NCI-H128 (cell line): ENCODE measurements around the gene SIAH1.
"Not testable (repeated sequence)": the region's sequence is repeated elsewhere in the genome, so short reads cannot be mapped to it uniquely, and the experiment has no call there.

Experiments
- DNase-seq: peaks from one replicate; lab custom pipeline; 2025; ENCODE audit not compliant: unreplicated experiment; lab: John Stamatoyannopoulos, UW

The SIAH1 gene

DNA sequence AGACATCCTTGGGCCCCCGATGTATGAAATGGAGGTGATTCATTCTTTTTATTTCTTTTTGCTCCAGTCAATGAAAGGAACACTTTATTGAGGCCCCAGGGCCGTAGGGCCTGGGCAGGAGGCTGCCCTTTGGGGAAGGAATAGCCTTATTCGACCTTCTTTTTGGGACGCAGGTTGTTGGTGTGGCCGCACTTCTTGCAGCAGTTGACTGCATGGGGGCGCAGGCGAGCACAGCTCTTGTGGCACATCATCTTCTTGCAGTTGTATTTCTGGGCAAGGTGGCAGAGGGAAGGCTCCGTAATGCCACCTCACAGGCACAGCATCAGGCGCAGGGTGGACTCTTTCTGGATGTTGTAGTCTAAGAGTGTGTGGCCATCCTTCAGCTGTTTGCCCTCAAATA, 50.9 kb downstream of the SIAH1 start:
- no peak for DNase-seq

DNA sequence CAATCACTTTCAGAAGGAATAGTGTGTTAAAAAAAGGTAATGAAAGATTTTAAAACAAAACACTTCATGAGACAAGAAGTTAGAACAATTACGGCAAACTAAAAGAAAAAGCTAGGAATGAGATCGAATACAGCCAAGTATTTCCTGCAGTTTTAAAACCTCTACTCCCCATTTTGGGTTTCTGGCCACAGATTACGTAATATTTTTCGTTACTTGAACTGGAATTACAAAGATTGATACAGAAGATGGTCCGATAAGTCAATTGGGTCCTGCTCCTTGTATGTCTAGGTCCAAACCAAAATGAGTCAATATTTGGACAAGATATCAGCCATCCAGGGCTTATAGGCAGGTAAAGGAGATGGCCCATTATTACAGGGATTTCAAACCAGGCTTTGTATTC, 52.2 kb downstream of the SIAH1 start:
- DNase-seq = no peak

DNA sequence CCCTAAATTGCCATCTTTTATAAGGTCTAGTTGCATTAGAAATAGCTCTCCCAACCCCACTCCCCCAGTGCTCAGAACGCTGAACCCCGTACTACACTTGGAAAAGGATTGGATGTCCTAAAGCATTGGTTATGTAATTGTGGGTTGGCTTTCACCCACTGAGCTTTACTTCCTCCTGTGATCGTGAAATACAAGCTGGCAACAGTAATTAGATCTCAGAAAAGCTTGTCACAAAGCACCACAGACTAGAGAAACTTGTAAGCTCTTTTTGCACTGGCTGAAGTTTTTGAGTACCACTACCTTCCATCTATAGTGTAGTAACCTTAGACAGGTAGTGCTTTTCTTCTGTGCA, 54.4 kb downstream of the SIAH1 start:
- no peak for DNase-seq

DNA sequence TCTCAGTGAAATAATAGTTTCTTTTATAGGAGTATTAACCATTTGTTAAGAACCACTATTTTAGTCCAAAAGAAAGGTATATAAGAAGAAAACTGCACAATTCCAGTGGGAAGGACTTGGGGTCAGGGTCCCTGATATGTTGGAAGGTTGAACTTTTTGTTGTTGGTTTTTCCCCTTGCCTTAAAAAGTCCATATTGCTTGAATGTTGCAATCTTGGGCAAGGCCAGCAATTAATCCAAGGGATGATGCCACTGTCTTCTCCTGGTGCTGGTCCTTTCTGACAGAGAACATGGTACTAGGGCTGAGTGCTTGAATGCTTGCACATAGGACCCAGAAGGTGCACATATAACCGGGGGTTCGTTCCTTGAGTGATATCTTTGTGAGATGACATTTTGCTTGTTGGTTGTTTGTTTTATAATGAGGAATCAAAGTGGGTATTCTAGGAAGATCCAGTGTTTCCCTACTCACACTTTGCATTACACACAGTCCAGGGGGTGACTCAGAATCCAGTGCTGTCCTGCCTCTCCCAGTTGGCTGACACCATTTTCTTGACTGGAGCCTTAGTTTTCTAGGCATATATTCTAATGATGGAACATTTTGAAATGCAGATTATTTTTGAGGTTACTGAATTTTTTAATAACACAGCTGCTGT, 54.9 kb downstream of the SIAH1 start:
- DNase-seq = no peak

DNA sequence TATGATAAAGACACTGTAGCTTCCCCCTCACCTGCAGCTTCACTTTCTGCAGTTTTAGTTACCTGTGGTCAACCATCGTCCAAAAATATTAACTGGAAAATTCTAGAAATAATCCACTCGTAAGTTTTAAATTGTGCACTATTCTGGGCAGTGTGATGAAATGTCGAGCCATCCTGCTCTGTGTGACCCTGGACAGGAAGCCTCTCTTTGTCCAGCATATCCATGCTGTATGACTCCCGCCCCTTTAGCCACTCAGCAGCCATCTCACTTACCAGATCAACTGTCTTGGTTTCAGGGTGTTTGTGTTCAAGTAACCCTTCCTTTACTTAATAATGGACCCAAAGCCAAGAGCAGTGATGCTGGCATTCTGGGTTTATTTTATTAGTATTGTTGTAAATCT, 56.1 kb downstream of the SIAH1 start:
- no peak for DNase-seq

DNA sequence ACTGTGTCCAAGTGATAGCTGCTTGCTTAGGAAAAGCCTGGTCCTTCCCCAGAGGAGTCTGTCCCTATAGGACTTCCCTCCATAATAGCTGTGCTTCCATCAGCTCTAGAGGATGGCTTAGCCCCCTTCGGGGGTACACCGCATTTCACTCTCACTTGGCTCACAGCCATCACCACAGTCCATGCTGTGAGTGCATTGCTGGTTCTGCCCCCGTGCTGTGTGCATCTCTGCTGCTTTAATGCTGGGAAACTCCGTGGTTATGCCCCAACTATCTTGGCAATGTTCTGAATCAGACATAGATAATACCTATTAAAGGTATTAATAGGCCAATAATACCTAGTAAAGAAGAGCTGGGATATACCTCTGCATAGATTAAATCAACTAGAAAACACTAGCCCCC, 58.3 kb downstream of the SIAH1 start:
- DNase-seq = no peak

DNA sequence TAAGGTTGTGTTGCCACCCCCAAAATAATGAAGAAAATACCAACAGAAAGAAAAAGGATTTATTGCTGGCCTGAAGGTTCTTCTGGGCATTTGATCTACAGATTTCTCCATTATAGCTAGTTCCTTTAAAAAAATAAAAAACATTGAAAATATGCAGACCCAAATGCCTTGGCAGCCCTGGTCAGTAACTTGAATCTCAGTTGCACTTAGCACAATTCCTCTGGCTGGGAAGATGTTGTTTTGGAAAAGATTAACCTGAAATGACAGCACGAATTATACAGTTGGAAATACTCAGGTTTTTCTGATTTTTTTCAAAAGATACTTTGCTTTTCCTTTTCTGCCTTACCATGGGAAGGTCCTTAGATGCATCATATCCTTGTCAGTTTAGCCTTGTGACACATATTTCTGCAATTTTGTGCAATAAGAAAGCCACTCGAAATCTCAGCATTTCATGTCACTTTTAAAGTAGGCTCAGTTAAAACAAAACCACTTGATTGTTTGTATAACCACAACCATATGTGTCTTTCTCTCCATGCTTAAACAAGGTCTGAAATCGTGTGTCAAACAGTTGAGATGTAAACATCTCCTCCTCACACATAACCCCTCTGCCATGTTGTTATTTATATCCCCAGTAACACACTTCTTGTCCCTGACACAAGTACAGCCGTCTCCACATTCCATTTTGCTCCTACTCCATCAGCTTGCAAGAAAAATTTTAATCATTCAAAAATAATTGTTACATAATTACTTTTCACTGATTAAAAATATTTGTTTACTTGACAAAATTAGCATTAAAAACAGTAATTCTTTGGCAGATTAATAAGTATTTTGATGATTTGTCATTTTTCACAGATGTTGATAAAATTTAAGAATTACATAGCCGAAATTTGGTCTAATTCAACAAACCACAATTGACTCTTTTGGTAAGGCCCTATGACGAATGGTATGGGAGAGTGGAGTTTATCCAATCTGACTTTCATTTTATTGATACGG, 61.1 kb downstream of the SIAH1 start:
- DNase-seq = no peak

DNA sequence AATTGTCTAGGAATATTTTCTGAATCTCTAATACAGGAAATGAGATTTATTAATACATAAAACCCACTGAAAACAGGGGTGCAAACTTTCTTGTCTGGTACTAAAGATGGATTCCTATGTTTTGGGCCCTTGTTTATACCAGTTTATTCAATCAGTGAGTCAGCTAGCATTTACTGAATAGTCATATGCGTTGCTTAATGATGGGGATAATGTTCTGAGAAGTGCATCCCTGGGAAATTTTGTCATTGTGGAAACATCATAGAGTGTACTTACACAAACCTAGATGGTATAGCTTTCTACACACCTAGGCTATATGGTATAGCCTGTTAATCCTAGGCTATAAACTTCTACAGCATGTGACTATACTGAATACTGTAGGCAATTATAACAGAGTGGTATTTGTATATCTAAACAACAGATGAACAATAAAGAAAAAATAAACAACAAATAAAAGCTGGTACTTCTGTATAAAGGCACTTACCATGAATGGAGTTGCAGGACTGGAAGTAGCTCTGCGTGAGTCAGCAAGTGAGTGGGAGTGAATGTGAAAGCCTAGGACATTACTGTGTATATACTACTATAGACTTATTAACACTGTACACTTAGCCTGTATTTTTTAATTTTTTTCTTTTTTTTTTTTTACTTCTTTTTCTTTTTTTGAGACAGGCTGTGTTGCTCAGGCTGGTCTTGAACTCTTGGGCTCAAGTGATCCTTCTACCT, 63.7 kb downstream of the SIAH1 start:
- DNase-seq = no peak

DNA sequence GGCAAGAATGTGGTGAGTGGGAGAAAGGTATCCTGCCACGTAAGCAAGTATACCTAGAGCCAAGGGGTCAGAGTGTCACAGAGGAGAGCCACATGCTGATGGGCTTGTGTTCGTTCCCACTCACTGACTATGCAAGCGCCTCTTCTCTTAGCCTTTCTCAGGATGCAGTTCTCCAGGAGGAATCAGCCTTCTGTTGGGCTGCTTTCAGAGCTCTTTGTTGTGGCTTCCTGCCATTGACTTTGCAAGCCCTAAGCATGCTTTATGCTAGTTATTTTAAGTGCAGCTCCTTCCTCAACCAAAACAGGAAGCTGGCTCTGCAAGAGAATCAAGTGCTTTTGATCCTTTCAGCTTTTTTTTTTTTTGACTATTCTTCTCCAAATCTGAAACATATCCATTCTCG, 66.6 kb downstream of the SIAH1 start:
- no peak for DNase-seq

DNA sequence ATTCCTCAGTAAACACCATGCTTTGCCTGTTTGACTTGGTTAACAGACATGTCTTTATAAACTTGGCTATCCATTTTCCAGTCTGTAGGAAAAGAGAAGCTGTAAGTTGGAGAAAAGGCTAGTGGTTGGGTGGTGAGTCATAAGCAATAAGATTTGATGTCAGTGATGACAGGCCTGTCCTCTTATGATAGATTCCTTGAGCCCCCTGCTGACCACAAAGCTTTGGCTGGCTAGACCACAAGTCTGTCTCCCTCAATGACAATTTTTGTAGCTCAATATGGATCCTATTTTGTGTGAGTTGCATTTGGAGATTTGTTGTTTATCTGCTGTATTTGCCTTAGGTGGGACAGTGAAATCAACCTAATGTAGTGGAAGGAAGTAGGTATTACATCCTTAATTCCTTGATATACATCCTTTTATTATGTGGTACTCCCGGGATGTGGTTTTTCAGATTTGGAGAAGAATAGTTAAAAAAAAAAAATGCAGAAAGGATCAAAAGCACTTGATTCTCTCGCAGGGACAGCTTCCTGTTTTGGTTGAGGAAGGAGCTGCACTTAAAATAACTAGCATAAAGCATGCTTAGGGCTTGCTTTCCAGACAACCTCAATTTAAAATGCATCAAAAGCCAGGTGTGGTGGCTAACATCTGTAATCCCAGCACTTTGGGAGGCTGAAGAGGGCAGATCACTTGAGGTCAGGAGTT, 67.4 kb downstream of the SIAH1 start:
- no peak for DNase-seq

DNA sequence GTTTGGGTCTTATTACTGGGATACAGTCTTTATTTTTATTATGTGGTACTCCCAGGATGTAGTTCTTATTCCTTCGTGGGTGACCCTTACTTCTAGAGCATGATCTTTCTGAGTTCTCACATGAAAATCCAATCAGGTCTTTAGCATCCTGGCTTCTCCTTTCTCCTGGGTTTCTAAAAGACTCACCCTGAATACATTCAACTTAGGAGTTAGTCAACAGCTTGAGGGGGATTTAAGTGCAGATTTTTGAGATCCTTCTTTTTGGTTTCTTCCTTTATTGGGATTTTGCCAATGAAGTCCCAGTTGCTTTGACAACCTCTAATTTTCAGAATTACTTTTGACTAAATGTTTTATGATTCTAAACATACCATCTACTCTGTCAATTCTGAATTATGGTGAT, 68.2 kb downstream of the SIAH1 start:
- no peak for DNase-seq

DNA sequence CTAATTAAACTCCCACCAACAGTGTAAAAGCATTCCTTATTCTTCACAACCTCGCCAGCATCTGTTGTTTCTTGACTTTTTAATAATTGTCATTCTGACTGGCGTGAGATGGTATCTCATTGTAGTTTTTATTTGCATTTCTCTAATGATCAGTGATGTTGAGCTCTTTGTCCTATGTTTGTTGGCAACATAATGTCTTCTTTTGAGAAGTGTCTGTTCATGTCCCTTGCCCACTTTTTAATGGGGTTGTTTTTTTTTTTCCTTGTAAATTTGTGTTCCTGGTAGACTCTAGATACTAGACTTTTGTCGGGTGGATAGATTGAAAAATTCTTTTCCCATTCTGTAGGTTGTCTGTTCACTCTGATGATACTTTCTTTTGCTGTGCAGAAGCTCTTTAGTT, 71.3 kb downstream of the SIAH1 start:
- not testable (repeated sequence) for DNase-seq

DNA sequence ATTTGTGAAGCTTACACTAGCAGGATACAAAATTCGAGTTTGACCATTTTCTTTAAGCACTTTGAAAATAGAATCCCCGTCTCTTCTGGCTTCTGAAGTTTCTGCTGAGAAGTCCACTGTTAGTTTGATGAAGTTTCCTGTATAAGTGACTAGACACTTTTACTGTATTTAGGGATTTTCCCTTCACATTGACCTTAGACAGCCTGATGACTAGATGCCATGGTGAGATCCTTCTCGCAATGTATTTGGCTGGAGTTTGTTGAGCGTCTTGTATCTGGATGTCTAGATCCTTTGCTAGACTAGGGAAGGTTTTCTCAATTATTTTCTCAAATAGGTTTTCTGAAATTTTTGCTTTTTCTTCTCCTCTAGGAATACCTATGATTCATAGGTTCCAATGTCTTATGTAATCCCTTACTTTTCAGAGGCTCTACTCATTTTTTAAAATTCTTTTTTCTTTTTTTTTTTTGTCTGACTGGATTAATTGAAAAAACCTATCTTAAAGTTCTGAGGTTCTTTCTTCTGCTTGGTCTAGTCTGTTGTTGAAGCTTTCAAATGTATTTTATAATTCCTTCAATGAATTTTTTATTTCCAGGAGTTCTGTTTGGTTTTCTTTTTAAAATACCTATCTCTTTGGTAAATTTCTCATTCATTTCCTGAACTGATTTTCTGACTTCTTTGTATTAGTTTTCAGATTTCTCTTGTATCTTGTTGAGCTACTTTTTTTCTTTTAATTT, 74.1 kb downstream of the SIAH1 start:
- no peak for DNase-seq
